HepG2 (cell line): ENCODE results near the gene ZSWIM5. TPM values are rescaled to one million over a fixed set of nuclear protein-coding genes. Genes with fewer than 3 reads are reported as not detected.
A peak's percentile ranks its signal among the peaks of the same experiment; 100 is the strongest.

ENCODE experiments used
- ATAD3A ChIP-seq: sonication (generic); formaldehyde crosslinking; IDR thresholded peaks from 2 replicates; pipeline ENCODE4 v1.4.0; 2020; ENCODE audit warnings: missing genetic modification reagents
- ATM ChIP-seq: fragments of 450-650 bp; IDR thresholded peaks from 2 replicates; pipeline ENCODE4 v1.7.1; 2017; ENCODE audit warnings: mild to moderate bottlenecking, borderline replicate concordance
- CC2D1A ChIP-seq: sonication (generic); formaldehyde crosslinking; IDR thresholded peaks from 2 replicates; pipeline ENCODE4 v1.8.1; 2023; ENCODE audit warnings: mild to moderate bottlenecking, missing genetic modification reagents
- CENPT ChIP-seq: sonication (generic); formaldehyde crosslinking; IDR thresholded peaks from 2 replicates; pipeline ENCODE4 v1.8.0; 2022; ENCODE audit warnings: low read depth, mild to moderate bottlenecking, moderate library complexity, missing genetic modification reagents
- EEA1 ChIP-seq: sonication (generic); formaldehyde crosslinking; IDR thresholded peaks from 2 replicates; pipeline ENCODE4 v1.5.1; 2020; ENCODE audit warnings: mild to moderate bottlenecking, missing genetic modification reagents, borderline replicate concordance
- HOXA9 ChIP-seq: sonication (generic); formaldehyde crosslinking; IDR thresholded peaks from 2 replicates; pipeline ENCODE4 v1.8.1; 2022; ENCODE audit warnings: missing genetic modification reagents, mild to moderate bottlenecking, moderate library complexity, borderline replicate concordance
- JDP2 ChIP-seq: sonication (generic); formaldehyde crosslinking; IDR thresholded peaks from 2 replicates; pipeline ENCODE4 v1.8.1; 2022; ENCODE audit warnings: missing genetic modification reagents, borderline replicate concordance
- KDM6A ChIP-seq: IDR thresholded peaks from 2 replicates; pipeline ENCODE4 v1.6.1; 2016; ENCODE audit warnings: low read depth
- KLF16 ChIP-seq, 2 experiments: sonication (generic) in 1 of 2; formaldehyde crosslinking in 1 of 2; IDR thresholded peaks; 2 replicates each; pipeline versions ENCODE4 v1.6.1 to v1.8.0; 2016 to 2023; ENCODE audit warnings: missing genetic modification reagents in 2 of 2, missing compliant biosample characterization in 1 of 2
- MAFF ChIP-seq: IDR thresholded peaks from 2 replicates; pipeline ENCODE4 v1.6.1; 2011; ENCODE audit warnings: low read depth, low read length, improper control_type of control experiment
- MTA3 ChIP-seq: sonication (generic); formaldehyde crosslinking; IDR thresholded peaks from 2 replicates; pipeline ENCODE4 v1.4.0; 2020; ENCODE audit warnings: missing genetic modification reagents
- PHF8 ChIP-seq: sonication (generic); formaldehyde crosslinking; IDR thresholded peaks from 2 replicates; pipeline ENCODE4 v1.5.0; 2020; ENCODE audit warnings: missing genetic modification reagents
- REXO4 ChIP-seq: sonication (generic); formaldehyde crosslinking; IDR thresholded peaks from 2 replicates; pipeline ENCODE4 v1.8.0; 2022; ENCODE audit warnings: missing genetic modification reagents, mild to moderate bottlenecking, borderline replicate concordance
- STAG1 ChIP-seq: sonication (generic); formaldehyde crosslinking; IDR thresholded peaks from 2 replicates; pipeline ENCODE4 v1.4.0; 2020; ENCODE audit warnings: missing genetic modification reagents
- STAT5B ChIP-seq: sonication (generic); formaldehyde crosslinking; IDR thresholded peaks from 2 replicates; pipeline ENCODE4 v1.4.0; 2020; ENCODE audit warnings: missing genetic modification reagents
- WIZ ChIP-seq: sonication (generic); formaldehyde crosslinking; IDR thresholded peaks from 2 replicates; pipeline ENCODE4 v1.5.1; 2020; ENCODE audit warnings: mild to moderate bottlenecking, missing genetic modification reagents
- ZBTB42 ChIP-seq: sonication (generic); formaldehyde crosslinking; IDR thresholded peaks from 2 replicates; pipeline ENCODE4 v1.5.0; 2020; ENCODE audit warnings: mild to moderate bottlenecking, missing genetic modification reagents
- ZBTB49 ChIP-seq: sonication (generic); formaldehyde crosslinking; IDR thresholded peaks from 2 replicates; pipeline ENCODE4 v1.4.0; 2020; ENCODE audit warnings: missing genetic modification reagents, borderline replicate concordance
- ZFP1 ChIP-seq: IDR thresholded peaks from 2 replicates; pipeline ENCODE4 v1.6.1; 2016
- ZFP41 ChIP-seq: sonication (generic); formaldehyde crosslinking; IDR thresholded peaks from 2 replicates; pipeline ENCODE4 v1.4.0; 2020; ENCODE audit warnings: mild to moderate bottlenecking, missing genetic modification reagents, borderline replicate concordance
- ZNF260 ChIP-seq: sonication (generic); formaldehyde crosslinking; IDR thresholded peaks from 2 replicates; pipeline ENCODE4 v1.4.0; 2020; ENCODE audit warnings: missing genetic modification reagents, low read depth, mild to moderate bottlenecking, borderline replicate concordance
- ZNF292 ChIP-seq: sonication (generic); formaldehyde crosslinking; IDR thresholded peaks from 2 replicates; pipeline ENCODE4 v1.8.1; 2022; ENCODE audit warnings: mild to moderate bottlenecking, low read depth, missing genetic modification reagents, borderline replicate concordance
- ZNF768 ChIP-seq: sonication (generic); formaldehyde crosslinking; IDR thresholded peaks from 2 replicates; pipeline ENCODE4 v1.4.0; 2020; ENCODE audit warnings: missing genetic modification reagents
- ZNF839 ChIP-seq: sonication (generic); formaldehyde crosslinking; IDR thresholded peaks from 2 replicates; pipeline ENCODE4 v1.4.0; 2020; ENCODE audit warnings: missing genetic modification reagents, mild to moderate bottlenecking, borderline replicate concordance
- ZNF841 ChIP-seq: sonication (generic); formaldehyde crosslinking; IDR thresholded peaks from 2 replicates; pipeline ENCODE4 v1.8.1; 2023; ENCODE audit warnings: missing genetic modification reagents, borderline replicate concordance
- polyA plus RNA-seq, 8 experiments: library from polyadenylated mRNA; depleted of rRNA in 3 of 8; stranded (reverse) in 7 of 8; unstranded in 1 of 8; fragments of >200 nt; fragmentation: Illumina TruSeq in 4 of 8; extraction: Trizol in 4 of 8; gene quantifications; 2 replicates each; pipeline versions ENCODE4 v1.2.1 to v1.2.3, GENCODE V29; 2011 to 2016; ENCODE audit warnings: low read depth in 4 of 8, missing spikeins in 1 of 8, mixed read lengths in 1 of 8; ENCODE audit not compliant: insufficient read depth in 1 of 8
- total RNA-seq, 5 experiments: library from RNA; depleted of rRNA; stranded (reverse); fragments of >200 nt; fragmentation: Illumina TruSeq; extraction: Trizol; gene quantifications; 2 replicates each; pipeline ENCODE4 v1.2.3, GENCODE V29; 2016; ENCODE audit warnings: low read depth in 1 of 5
- TF ChIP-seq, protein P1 (sequence below): sonication (generic); formaldehyde crosslinking; IDR thresholded peaks from 2 replicates; pipeline ENCODE4 v1.4.0; 2020; ENCODE audit warnings: missing genetic modification reagents
- TF ChIP-seq, protein P2 (sequence below): sonication (generic); formaldehyde crosslinking; IDR thresholded peaks from 2 replicates; pipeline ENCODE4 v1.4.0; 2020; ENCODE audit warnings: mild to moderate bottlenecking, missing genetic modification reagents

The ZSWIM5 gene
- total and polyA plus RNA-seq, 2 of the 13 experiments (the other 11 are each of a cell fraction or from before 2014, with no cell fraction given), result 11.0 to 20.6 TPM

GRCh38 chr1:45010855-45011811 lies 195.3 kb downstream of the ZSWIM5 start, which contains the start of gene HECTD3 (continued):
- TF ChIP-seq ZBTB49 (CRISPR knock-in tag) (no peak), ZFP1 (no peak), CC2D1A (CRISPR knock-in tag) (no peak), STAT5B (CRISPR knock-in tag) (no peak), PHF8 (CRISPR knock-in tag) (no peak; the same call in 1 of the 2 replicates), REXO4 (CRISPR knock-in tag) (no peak), ATAD3A (CRISPR knock-in tag) (no peak), MTA3 (CRISPR knock-in tag) (no peak), ZFP41 (CRISPR knock-in tag) (no peak), ATM (no peak), CENPT (no peak), KLF16 (CRISPR knock-in tag; IDR thresholded peaks at IDR 0.05) (peak in 1 of 2 experiments; percentile 74; a peak in 1 of 4 replicates), KDM6A (CRISPR knock-in tag) (no peak), ZNF841 (CRISPR knock-in tag) (no peak; the same call in 1 of the 2 replicates), ZBTB42 (no peak), JDP2 (CRISPR knock-in tag) (no peak), ZNF260 (CRISPR knock-in tag) (no peak), WIZ (CRISPR knock-in tag) (no peak), ZNF768 (CRISPR knock-in tag) (no peak; the same call in 1 of the 2 replicates), ZNF839 (CRISPR knock-in tag) (no peak), STAG1 (peak; percentile 43), MAFF (no peak), EEA1 (CRISPR knock-in tag) (no peak; the same call in 1 of the 2 replicates), ZNF292 (0 out of 2 replicates have a peak, but pooled peaks have one; percentile 14), HOXA9 (CRISPR knock-in tag) (no peak)
- TF ChIP-seq, protein P1, sequence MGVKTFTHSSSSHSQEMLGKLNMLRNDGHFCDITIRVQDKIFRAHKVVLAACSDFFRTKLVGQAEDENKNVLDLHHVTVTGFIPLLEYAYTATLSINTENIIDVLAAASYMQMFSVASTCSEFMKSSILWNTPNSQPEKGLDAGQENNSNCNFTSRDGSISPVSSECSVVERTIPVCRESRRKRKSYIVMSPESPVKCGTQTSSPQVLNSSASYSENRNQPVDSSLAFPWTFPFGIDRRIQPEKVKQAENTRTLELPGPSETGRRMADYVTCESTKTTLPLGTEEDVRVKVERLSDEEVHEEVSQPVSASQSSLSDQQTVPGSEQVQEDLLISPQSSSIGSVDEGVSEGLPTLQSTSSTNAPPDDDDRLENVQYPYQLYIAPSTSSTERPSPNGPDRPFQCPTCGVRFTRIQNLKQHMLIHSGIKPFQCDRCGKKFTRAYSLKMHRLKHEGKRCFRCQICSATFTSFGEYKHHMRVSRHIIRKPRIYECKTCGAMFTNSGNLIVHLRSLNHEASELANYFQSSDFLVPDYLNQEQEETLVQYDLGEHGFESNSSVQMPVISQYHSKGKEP, result no peak
- TF ChIP-seq, protein P2, sequence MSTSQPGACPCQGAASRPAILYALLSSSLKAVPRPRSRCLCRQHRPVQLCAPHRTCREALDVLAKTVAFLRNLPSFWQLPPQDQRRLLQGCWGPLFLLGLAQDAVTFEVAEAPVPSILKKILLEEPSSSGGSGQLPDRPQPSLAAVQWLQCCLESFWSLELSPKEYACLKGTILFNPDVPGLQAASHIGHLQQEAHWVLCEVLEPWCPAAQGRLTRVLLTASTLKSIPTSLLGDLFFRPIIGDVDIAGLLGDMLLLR (CRISPR knock-in tag), result 0 out of 2 replicates have a peak, but pooled peaks have one; percentile 15
